GM20000 (cell line): ENCODE measurements around the gene CHCT1.
"Not testable (repeated sequence)": the region's sequence is repeated elsewhere in the genome, so short reads cannot be mapped to it uniquely, and the experiment has no call there.

Experiments used
- DNase-seq: peaks from one replicate; pipeline ENCODE4 v3.0.0; 2012; ENCODE audit warnings: low spot score
- CTCF ChIP-seq: IDR thresholded peaks from 2 replicates; pipeline ENCODE4 v1.5.1; 2012; ENCODE audit warnings: mild to moderate bottlenecking, control low read depth; ENCODE audit errors: extremely low read depth, missing control alignments

The CHCT1 gene

DNA sequence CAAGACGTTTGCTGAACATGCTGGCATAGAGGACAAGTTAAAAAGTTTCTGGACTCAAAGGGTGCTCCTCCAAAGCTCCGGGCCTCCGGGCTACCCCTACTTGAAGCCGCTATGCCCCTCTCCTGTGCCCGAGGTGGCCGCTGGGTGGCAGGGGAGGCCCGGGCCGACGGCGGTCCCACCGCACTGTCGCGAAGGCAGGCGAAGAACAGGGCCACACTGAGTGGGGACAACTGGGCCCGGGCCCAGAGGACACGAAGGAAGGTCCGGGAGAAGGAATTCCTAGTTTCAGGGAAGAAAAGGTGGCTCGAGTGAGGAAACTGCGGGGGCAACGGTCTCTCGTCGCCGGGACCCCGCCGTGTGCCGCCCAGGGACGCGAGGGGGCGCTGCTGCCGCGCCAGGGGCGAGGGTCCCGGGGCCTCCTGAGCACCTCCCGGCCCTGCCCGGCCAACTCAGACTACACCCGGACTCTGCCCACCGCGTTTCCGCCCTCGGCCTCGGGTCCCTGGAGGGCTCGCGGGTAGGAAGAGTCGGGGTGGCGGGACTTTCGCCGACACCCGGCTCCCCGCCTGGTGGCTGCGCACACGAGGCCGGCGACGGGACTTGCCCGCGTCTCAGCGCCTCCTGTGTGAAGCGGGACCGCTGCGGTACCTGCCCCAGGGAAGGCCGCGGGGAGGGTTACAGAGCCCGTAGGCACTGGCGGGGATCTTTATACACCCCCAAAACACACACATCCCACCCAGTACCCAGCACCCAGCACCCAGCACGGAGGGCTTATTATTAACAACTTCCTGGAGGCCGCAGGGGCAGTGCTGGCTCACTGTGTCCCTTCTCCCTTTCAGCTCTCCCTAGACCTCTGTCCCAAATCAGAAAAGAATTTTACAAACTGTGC lies 772 bp upstream of the CHCT1 start:
- DNase-seq: peak; percentile 88
- TF ChIP-seq CTCF: peak; percentile 82

DNA sequence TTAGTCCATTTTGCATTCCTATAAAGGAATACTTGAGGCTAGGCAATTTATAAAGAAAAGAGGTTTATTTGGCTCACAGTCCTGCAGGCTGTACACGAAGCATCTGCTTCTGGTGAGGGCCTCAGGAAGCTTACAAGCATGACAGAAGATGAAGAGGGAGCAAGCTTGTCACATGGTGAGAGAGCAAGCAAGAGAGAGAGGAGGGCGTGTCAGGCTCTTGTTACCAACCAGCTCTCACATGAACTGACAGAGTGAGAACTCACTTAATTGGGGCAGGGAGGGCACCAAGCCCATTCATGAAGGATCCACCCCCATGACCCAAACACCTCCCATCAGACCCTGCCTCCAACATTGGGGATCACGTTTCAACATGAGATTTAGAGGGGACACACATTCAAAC lies 1.6 kb downstream of the CHCT1 start:
- TF ChIP-seq CTCF: no peak
- no peak for DNase-seq

- DNase-seq: no peak
- no peak for TF ChIP-seq CTCF
Observed at GRCh38 chr17:60425626-60426025, 3.3 kb downstream of the CHCT1 start.

DNA sequence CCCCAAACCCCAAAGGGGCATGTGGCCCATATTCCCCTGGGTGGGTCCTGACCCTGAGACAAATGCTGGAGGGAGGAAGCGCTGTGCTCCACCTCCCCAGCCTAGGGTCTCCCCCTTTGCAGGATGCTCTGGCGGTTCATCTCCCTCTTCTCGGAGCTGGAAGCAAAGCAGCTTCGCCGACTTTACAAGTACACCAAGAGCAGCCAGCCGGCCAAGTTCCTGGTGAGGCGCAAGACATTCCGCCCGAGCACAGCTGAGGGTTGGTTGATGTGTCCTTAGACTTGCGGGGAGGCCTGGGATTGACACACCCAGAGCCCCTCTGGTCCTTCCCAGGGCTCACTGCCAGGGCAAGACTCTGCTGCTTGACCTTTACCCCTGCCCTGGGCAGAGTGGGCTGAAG lies 4.3 kb downstream of the CHCT1 start:
- TF ChIP-seq CTCF: no peak
- DNase-seq: no peak

- not testable (repeated sequence) for DNase-seq
Observed at GRCh38 chr17:60428491-60428890, 6.2 kb downstream of the CHCT1 start.

DNA sequence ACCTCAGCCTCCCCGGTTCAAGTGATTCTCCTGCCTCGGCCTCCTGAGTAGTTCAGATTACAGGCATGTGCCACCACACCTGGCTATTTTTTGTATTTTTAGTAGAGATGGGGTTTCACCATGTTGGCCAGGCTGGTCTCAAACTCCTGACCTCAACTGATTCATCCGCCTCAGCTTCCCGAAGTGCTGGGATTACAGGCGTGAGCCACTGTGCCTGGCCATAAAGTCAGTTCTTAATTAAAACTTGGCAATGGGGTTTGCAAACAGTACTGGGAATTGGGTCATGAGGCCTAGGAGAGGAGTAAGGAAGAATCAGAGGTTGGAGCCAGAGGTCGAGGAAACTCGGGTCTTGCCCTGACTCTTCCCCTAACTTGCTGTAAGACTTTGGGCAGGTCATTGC lies 8.3 kb downstream of the CHCT1 start:
- not testable (repeated sequence) for DNase-seq

- not testable (repeated sequence) for DNase-seq
Observed at GRCh38 chr17:60433021-60433997, 11.0 kb downstream of the CHCT1 start.

DNA sequence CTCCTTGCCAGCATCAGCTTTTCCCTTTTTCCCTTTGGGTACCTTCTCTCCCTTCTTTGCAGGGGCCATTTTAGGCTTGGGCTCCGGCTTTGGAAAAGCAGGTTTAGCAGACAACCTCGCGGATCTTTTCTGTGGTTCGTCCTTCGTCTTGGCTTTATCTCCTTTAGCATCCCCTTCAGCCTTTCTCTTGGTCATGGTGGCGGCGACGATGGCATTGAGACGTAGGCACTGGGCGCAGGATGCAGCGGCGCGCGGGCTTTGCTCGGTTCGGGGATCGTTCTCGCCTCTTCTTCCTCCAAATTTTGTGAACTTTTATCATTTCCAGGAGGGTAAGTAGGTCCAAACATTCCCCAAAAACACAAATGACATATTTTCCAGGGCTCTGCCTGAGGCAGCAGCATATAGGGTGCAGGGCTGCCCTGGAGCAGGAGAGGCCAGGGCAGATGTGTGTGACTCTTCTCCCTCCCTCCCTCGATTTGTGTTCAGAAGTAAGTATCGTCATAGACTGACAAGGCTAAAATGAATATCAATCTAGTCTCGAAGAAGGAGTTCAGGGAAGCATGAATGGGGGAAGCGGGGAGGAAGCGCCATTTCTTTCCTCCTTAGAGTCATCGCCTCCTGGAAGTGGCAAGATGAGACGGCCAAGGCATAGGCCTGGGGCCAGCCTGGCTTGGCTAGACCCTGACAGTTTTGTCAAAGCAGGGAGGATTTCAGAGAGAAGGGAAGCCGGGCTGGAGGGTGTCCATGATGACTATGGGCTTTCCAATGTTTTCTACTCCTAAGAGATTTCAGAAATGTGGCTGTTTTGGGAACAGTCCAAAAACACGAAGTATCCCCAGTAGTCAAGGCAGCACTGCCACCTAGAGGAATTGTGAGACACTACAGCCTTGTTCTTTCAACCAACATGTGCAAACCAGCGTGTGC lies 13.2 kb downstream of the CHCT1 start:
- peak; percentile 68 for DNase-seq
- peak; percentile 84 for TF ChIP-seq CTCF
